ENCODE data around the gene MTMR3. TPM values are rescaled to one million over a fixed set of nuclear protein-coding genes. Genes with fewer than 3 reads are reported as not detected.

The MTMR3 gene
- total RNA-seq, 1 donor from 2014 or later = 41.0 TPM

DNA sequence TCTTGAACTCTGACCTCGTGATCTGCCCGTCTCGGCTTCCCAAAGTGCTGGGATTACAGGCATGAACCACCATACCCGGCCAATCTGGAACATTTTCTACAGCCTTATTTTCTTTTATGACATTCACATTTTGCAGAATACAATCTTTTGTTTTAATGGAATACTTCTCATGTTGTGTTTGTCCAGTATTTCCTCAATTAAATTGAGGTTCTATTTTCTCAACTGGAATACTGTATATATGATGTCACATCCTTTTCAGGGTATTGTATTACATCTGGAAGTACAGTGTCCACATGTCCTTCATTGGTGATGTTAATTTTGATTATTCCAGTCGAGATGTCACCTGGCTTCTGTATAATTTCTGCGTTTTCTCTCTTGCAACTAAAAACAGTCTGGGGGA lies 106.5 kb downstream of the MTMR3 start:
- no peak for FAIRE-seq
- TF ChIP-seq, protein P1, sequence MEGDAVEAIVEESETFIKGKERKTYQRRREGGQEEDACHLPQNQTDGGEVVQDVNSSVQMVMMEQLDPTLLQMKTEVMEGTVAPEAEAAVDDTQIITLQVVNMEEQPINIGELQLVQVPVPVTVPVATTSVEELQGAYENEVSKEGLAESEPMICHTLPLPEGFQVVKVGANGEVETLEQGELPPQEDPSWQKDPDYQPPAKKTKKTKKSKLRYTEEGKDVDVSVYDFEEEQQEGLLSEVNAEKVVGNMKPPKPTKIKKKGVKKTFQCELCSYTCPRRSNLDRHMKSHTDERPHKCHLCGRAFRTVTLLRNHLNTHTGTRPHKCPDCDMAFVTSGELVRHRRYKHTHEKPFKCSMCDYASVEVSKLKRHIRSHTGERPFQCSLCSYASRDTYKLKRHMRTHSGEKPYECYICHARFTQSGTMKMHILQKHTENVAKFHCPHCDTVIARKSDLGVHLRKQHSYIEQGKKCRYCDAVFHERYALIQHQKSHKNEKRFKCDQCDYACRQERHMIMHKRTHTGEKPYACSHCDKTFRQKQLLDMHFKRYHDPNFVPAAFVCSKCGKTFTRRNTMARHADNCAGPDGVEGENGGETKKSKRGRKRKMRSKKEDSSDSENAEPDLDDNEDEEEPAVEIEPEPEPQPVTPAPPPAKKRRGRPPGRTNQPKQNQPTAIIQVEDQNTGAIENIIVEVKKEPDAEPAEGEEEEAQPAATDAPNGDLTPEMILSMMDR (IDR thresholded peaks at IDR 0.05; ENCODE audit: insufficient read depth, low read depth, low read length) = no peak
- H3K27ac Mint-ChIP-seq (ENCODE audit: unreplicated experiment) = no peak overlapping the region

DNA sequence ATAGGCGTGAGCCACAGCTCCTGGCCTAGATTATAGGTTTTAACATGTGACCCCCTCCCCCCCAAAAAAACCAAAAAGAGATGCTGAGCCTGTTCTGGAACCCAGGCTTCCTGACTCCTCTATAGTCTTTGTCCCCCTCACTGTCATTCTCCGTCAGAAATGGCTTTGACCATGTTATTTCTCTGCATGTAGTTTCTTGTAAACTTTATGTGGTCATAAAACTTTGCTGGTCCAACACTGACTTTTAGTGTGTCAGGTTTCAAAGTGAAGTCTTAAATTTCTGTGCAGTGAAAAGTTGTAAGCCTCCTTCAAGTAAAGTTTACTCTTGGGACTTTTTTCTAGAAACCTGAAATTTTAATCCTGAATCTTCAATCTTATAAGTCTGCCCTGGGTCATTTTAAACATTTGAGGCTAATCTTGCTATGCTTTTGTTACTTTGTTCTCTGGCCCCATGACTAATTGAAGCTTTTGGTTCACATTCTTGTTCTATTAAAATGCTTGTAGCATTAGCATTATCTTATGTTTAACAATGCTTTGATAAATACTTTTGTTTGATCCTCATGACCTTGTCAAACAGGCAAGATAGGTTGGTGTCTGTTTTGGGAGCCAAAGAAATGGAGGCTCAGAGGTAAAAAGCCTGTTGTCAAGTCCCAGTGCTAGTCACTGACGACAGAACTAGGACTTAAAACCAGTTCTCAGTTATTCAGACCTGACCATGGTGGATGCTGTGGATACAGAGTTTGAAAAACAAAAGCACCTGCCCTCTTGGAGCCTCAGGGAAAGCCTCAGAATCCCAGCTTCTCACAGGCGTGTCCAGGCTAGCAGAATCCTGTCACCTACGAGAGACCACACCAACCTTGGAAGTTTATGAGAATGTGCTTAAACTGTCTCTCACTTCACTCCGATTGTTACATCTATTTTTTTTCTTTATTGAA lies 109.6 kb downstream of the MTMR3 start:
- Histone ChIP-seq H3K27ac (ENCODE audit: low read depth, low read length) (peak overlapping the region; percentile 84), H3K4me2 (ENCODE audit: low read length) (no peak overlapping the region)

More for the DNA sequence above, 106.5 kb downstream of the MTMR3 start:
- Histone ChIP-seq H3K79me2 (ENCODE audit: insufficient read depth, low read length) (no peaks in the 10 kb centered on the region), H3K4me1 (ENCODE audit: insufficient read depth, low read length) (peaks cover 20% of the 10 kb centered on the region), H2AFZ (ENCODE audit: low read depth, low read length) (no peak overlapping the region), H3K4me3 (ENCODE audit: insufficient read depth, low read depth, low read length) (no peak overlapping the region), H3K9ac (ENCODE audit: low read length) (no peak overlapping the region), H3K27ac (ENCODE audit: low read depth, low read length) (no peak overlapping the region), H3K4me2 (ENCODE audit: low read length) (no peak overlapping the region), H4K20me1 (ENCODE audit: insufficient read depth, low read length) (peaks cover 19% of the 10 kb centered on the region), H3K9me3 (ENCODE audit: insufficient read depth, low read depth, low read length) (no peaks in the 10 kb centered on the region), H3K36me3 (ENCODE audit: insufficient read depth, low read length) (peaks cover 5% of the 10 kb centered on the region), H3K27me3 (ENCODE audit: insufficient read depth, low read length) (no peaks in the 10 kb centered on the region)
- Mint-ChIP-seq H3K27me3 (ENCODE audit: low read depth, unreplicated experiment) (no peaks in the 10 kb centered on the region), H3K9me3 (ENCODE audit: unreplicated experiment) (no peaks in the 10 kb centered on the region), H3K4me3 (ENCODE audit: unreplicated experiment) (no peak overlapping the region), H3K36me3 (ENCODE audit: low read depth, unreplicated experiment) (peaks cover 11% of the 10 kb centered on the region), H3K4me1 (ENCODE audit: low read depth, unreplicated experiment) (peaks cover 41% of the 10 kb centered on the region)
- DNase-seq (ENCODE audit: low read depth) = no peak

More for the DNA sequence above, 109.6 kb downstream of the MTMR3 start:
- DNase-seq (ENCODE audit: low read depth) (peak; percentile 59), FAIRE-seq (no peak)
- peak overlapping the region; percentile 100 for H3K27ac Mint-ChIP-seq (ENCODE audit: unreplicated experiment)
- no peaks in the 10 kb centered on the region for H3K27me3 Mint-ChIP-seq (ENCODE audit: low read depth, unreplicated experiment)
- no peaks in the 10 kb centered on the region for H3K9me3 Mint-ChIP-seq (ENCODE audit: unreplicated experiment)
- peaks cover 11% of the 10 kb centered on the region for H3K36me3 Mint-ChIP-seq (ENCODE audit: low read depth, unreplicated experiment)
- H2AFZ ChIP-seq (ENCODE audit: low read depth, low read length) = no peak overlapping the region
- TF ChIP-seq EZH2 (IDR thresholded peaks at IDR 0.05; ENCODE audit: insufficient read depth, low read length) = no peak
- TF ChIP-seq, protein P1 (IDR thresholded peaks at IDR 0.05; ENCODE audit: insufficient read depth, low read depth, low read length) = no peak
- H3K36me3 ChIP-seq (ENCODE audit: insufficient read depth, low read length) = peaks cover 3% of the 10 kb centered on the region
- peaks cover 48% of the 10 kb centered on the region for H3K4me1 Mint-ChIP-seq (ENCODE audit: low read depth, unreplicated experiment)
- peak overlapping the region; percentile 36 for H3K9ac ChIP-seq (ENCODE audit: low read length)
- H4K20me1 ChIP-seq (ENCODE audit: insufficient read depth, low read length) = peaks cover under 1% of the 10 kb centered on the region
- H3K4me3 Mint-ChIP-seq (ENCODE audit: unreplicated experiment) = no peak overlapping the region
- no peak overlapping the region for H3K4me3 ChIP-seq (ENCODE audit: insufficient read depth, low read depth, low read length)
- H3K27me3 ChIP-seq (ENCODE audit: insufficient read depth, low read length) = no peaks in the 10 kb centered on the region
- no peaks in the 10 kb centered on the region for H3K9me3 ChIP-seq (ENCODE audit: insufficient read depth, low read depth, low read length)
- H3K79me2 ChIP-seq (ENCODE audit: insufficient read depth, low read length) = no peaks in the 10 kb centered on the region
- peaks cover 33% of the 10 kb centered on the region for H3K4me1 ChIP-seq (ENCODE audit: insufficient read depth, low read length)
